ENCODE results near the gene BMX.

BMX gene

GRCh38 chrX:15602761-15603160, 102.2 kb downstream of the BMX start:
- DNase-seq (ENCODE audit: insufficient read length, low spot score) = no peak
- FAIRE-seq = no peak
- TF ChIP-seq CTCF (IDR thresholded peaks at IDR 0.05; ENCODE audit: insufficient read depth, missing control alignments) = no peak

GRCh38 chrX:15605226-15605625, 104.6 kb downstream of the BMX start:
- FAIRE-seq = no peak
- TF ChIP-seq CTCF (IDR thresholded peaks at IDR 0.05; ENCODE audit: insufficient read depth, missing control alignments) = no peak
- no peak for DNase-seq (ENCODE audit: insufficient read length, low spot score)

All from D721Med (cell line).